Gastroesophageal sphincter (tissue), 3 donors: ENCODE data around the gene ZNF266.

Experiments
- CTCF ChIP-seq, 4 experiments: fragments of 200-600 bp in 2 of 4; fragments of 450-650 bp in 2 of 4; sonication (generic) in 1 of 4; IDR thresholded peaks; one replicate each; pipeline ENCODE4 v1.5.1; 2017 to 2019; ENCODE audit warnings: antibody characterized with exemption in 4 of 4, mild to moderate bottlenecking in 2 of 4, moderate library complexity in 2 of 4
- EP300 ChIP-seq: sonication (generic); formaldehyde crosslinking; IDR thresholded peaks from one replicate; pipeline ENCODE4 v1.6.1; 2017; ENCODE audit warnings: antibody characterized with exemption, mild to moderate bottlenecking
- POLR2A ChIP-seq, 2 donors: fragments of 450-650 bp; IDR thresholded peaks; one replicate each; pipeline ENCODE4 v1.6.1; 2017; ENCODE audit warnings: antibody characterized with exemption in 2 of 2, mild to moderate bottlenecking in 2 of 2, moderate library complexity in 1 of 2
- POLR2AphosphoS5 ChIP-seq: sonication (generic); formaldehyde crosslinking; IDR thresholded peaks from one replicate; pipeline ENCODE4 v1.6.1; 2017; ENCODE audit warnings: antibody characterized with exemption

GRCh38 chr19:9370738-9371619 is 64.4 kb downstream of the ZNF266 start:
- no peak for TF ChIP-seq POLR2AphosphoS5
- TF ChIP-seq POLR2A (IDR thresholded peaks at IDR 0.05) = no peak
- TF ChIP-seq CTCF (IDR thresholded peaks at IDR 0.05) = no peak
- TF ChIP-seq EP300 = no peak
